Loucy (cell line): ENCODE results near the gene SLC39A11.
A peak's percentile ranks its signal among the peaks of the same experiment; 100 is the strongest.
"Not testable (repeated sequence)": the region's sequence is repeated elsewhere in the genome, so short reads cannot be mapped to it uniquely, and the experiment has no call there.

Experiments used
- H2AFZ ChIP-seq: fragments of 200-600 bp; sonication (generic); 2 replicates; pipeline ENCODE4 v1.6.0; 2016; ENCODE audit warnings: antibody characterized with exemption, mild to moderate bottlenecking, low read length, moderate library complexity
- H3F3A ChIP-seq: fragments of 200-600 bp; 2 replicates; pipeline ENCODE4 v1.6.0; 2016; ENCODE audit warnings: antibody characterized with exemption, low read depth, mild to moderate bottlenecking
- H3K27me3 ChIP-seq: fragments of 200-600 bp; sonication (generic); 2 replicates; pipeline ENCODE4 v1.6.1; 2014; ENCODE audit warnings: low read length, mild to moderate bottlenecking; ENCODE audit not compliant: insufficient read depth, poor library complexity, severe bottlenecking
- H3K36me3 ChIP-seq: fragments of 200-600 bp; sonication (generic); 2 replicates; pipeline ENCODE4 v1.6.1; 2016; ENCODE audit warnings: low read length; ENCODE audit not compliant: insufficient read depth
- H3K4me1 ChIP-seq: fragments of 200-600 bp; sonication (generic); 2 replicates; pipeline ENCODE4 v1.5.1; 2014; ENCODE audit warnings: low read length, mild to moderate bottlenecking; ENCODE audit not compliant: insufficient read depth, poor library complexity, severe bottlenecking
- H3K4me2 ChIP-seq: fragments of 200-600 bp; sonication (generic); 2 replicates; pipeline ENCODE4 v1.6.0; 2014; ENCODE audit warnings: antibody characterized with exemption, low read length, low read depth, mild to moderate bottlenecking; ENCODE audit not compliant: poor library complexity, severe bottlenecking
- H3K4me3 ChIP-seq: fragments of 200-600 bp; sonication (generic); 2 replicates; pipeline ENCODE4 v1.5.1; 2014; ENCODE audit warnings: low read length, mild to moderate bottlenecking, mixed read lengths; ENCODE audit not compliant: poor library complexity, severe bottlenecking
- H3K79me2 ChIP-seq: fragments of 200-600 bp; sonication (generic); 2 replicates; pipeline ENCODE4 v1.6.1; 2014; ENCODE audit warnings: low read length; ENCODE audit not compliant: insufficient read depth
- H3K9ac ChIP-seq: fragments of 200-600 bp; sonication (generic); 2 replicates; pipeline ENCODE4 v1.6.0; 2014; ENCODE audit warnings: mild to moderate bottlenecking, low read depth, low read length, moderate library complexity; ENCODE audit not compliant: poor library complexity, severe bottlenecking
- H3K9me2 ChIP-seq: fragments of 200-600 bp; sonication (generic); replicated peaks from 2 replicates; pipeline ENCODE4 v1.6.1; 2016; ENCODE audit warnings: low read depth, low read length, mixed read lengths
- H3K9me3 ChIP-seq: fragments of 200-600 bp; sonication (generic); 2 replicates; pipeline ENCODE4 v1.6.1; 2014; ENCODE audit warnings: mild to moderate bottlenecking, antibody characterized with exemption, low read length, low read depth; ENCODE audit not compliant: insufficient read depth
- H4K20me1 ChIP-seq: fragments of 200-600 bp; sonication (generic); 2 replicates; pipeline ENCODE4 v1.6.0; 2014; ENCODE audit warnings: antibody characterized with exemption, low read length, mild to moderate bottlenecking; ENCODE audit not compliant: insufficient read depth, poor library complexity, severe bottlenecking
- CTCF ChIP-seq: fragments of 200-600 bp; sonication (generic); conservative IDR thresholded peaks from 2 replicates; pipeline ENCODE4 v1.5.1; 2014; ENCODE audit warnings: mild to moderate bottlenecking, antibody characterized with exemption, low read length
- EZH2phosphoT487 ChIP-seq: fragments of 200-600 bp; IDR thresholded peaks from 2 replicates; pipeline ENCODE4 v1.6.1; 2018; ENCODE audit warnings: antibody characterized with exemption, mild to moderate bottlenecking, moderate library complexity, borderline replicate concordance

Gene SLC39A11

GRCh38 chr17:72996791-72997190 is 95.7 kb downstream of the SLC39A11 start:
- Histone ChIP-seq H3K27me3 (no peaks in the 10 kb centered on the region), H3K4me2 (no peak overlapping the region), H3F3A (no peaks in the 10 kb centered on the region), H3K9me2 (no peaks in the 10 kb centered on the region), H4K20me1 (no peaks in the 10 kb centered on the region), H2AFZ (no peak overlapping the region), H3K9me3 (no peaks in the 10 kb centered on the region), H3K4me1 (peaks cover 25% of the 10 kb centered on the region), H3K9ac (no peak overlapping the region), H3K36me3 (no peaks in the 10 kb centered on the region), H3K4me3 (no peak overlapping the region), H3K79me2 (no peaks in the 10 kb centered on the region)
- no peak for TF ChIP-seq CTCF

DNA sequence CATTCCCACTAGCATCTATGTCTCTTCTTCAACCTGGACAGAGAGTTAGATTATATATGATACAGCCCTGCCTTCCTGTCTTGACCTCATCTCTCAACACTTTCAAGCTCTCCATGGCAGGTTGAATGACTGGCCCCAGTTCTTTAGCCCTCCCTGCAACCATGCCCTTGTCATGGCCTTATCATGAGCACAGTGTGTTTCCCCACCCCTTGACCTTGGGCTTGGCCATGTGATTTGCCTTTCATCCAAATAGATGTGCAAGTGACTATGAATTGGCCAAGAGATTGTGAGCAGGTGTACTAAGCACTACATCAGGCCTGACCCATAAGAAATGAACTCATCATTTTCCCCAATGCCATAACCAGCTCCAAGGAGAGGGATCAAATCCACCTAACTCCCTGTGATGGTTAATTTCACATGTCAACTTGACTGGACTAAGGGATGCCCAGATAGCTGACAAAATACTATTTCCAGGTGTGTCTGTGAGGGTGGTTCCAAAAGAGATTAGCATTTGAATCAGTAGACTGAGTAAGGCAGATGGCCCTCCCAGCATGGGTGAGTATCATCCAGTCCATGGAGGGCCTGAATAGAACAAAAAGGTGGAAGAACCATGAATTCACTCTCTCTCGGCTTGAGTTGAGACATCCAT is 97.4 kb downstream of the SLC39A11 start:
- TF ChIP-seq EZH2phosphoT487 (no peak), CTCF (no peak)
- Histone ChIP-seq H3K9me3 (no peaks in the 10 kb centered on the region), H3K4me1 (peaks cover 15% of the 10 kb centered on the region), H3K36me3 (no peaks in the 10 kb centered on the region), H2AFZ (no peak overlapping the region), H3K9ac (no peak overlapping the region), H3K9me2 (no peaks in the 10 kb centered on the region), H3K79me2 (no peaks in the 10 kb centered on the region), H4K20me1 (no peaks in the 10 kb centered on the region), H3F3A (no peaks in the 10 kb centered on the region), H3K27me3 (no peaks in the 10 kb centered on the region), H3K4me2 (no peak overlapping the region), H3K4me3 (no peak overlapping the region)

DNA sequence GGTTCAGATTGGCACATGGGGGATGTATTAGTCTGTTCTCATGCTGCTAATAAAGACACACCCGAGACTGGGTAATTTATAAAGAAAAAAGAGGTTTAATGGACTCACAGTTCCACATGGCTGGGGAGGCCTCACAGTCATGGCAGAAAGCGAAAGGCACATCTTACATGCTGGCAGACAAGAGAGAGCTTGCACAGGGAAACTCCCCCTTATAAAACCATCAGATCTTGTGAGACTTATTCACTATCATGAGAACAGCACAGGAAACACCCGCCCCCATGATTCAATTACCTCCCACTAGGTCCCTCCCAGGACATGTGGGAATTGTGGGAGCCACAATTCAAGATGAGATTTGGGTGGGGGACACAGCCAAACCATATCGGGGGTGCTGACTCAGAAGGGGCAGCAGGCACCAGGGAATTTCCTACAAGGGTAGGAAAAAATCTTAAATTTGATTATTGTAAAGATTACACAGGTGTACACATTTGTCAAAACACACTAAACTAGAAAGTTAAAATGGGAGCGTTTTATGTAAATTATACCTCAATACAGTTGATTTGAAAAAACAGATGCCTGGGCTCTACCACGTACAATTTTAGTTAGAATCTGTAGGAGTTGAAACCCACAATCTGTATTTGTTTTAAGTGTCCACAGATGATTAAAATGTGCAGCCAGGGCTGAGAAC is 99.6 kb downstream of the SLC39A11 start:
- not testable (repeated sequence) for H2AFZ ChIP-seq, H3K9me3 ChIP-seq, H3K9ac ChIP-seq, H3K9me2 ChIP-seq, H3F3A ChIP-seq, H3K27me3 ChIP-seq, H3K36me3 ChIP-seq, H3K4me3 ChIP-seq, H3K79me2 ChIP-seq, H4K20me1 ChIP-seq
- Histone ChIP-seq H3K4me2 (peak overlapping the region; percentile 30), H3K4me1 (peaks cover 12% of the 10 kb centered on the region)

GRCh38 chr17:72991651-72992050 is 100.8 kb downstream of the SLC39A11 start:
- H3K4me3 ChIP-seq = no peak overlapping the region
- H3K4me2 ChIP-seq = no peak overlapping the region
- no peak overlapping the region for H3K9ac ChIP-seq
- H3K9me3 ChIP-seq = no peaks in the 10 kb centered on the region
- no peak for TF ChIP-seq CTCF
- no peak for TF ChIP-seq EZH2phosphoT487
- H3K4me1 ChIP-seq = peaks cover 12% of the 10 kb centered on the region
- no peak overlapping the region for H2AFZ ChIP-seq
- H4K20me1 ChIP-seq = no peaks in the 10 kb centered on the region
- H3F3A ChIP-seq = no peaks in the 10 kb centered on the region
- H3K9me2 ChIP-seq = no peaks in the 10 kb centered on the region
- no peaks in the 10 kb centered on the region for H3K27me3 ChIP-seq
- H3K79me2 ChIP-seq = no peaks in the 10 kb centered on the region
- no peaks in the 10 kb centered on the region for H3K36me3 ChIP-seq
